ENCODE data around the gene ADK.
A peak's percentile ranks its signal among the peaks of the same experiment; 100 is the strongest.
"Not testable (repeated sequence)": the region's sequence is repeated elsewhere in the genome, so short reads cannot be mapped to it uniquely, and the experiment has no call there.

Gene ADK

DNA sequence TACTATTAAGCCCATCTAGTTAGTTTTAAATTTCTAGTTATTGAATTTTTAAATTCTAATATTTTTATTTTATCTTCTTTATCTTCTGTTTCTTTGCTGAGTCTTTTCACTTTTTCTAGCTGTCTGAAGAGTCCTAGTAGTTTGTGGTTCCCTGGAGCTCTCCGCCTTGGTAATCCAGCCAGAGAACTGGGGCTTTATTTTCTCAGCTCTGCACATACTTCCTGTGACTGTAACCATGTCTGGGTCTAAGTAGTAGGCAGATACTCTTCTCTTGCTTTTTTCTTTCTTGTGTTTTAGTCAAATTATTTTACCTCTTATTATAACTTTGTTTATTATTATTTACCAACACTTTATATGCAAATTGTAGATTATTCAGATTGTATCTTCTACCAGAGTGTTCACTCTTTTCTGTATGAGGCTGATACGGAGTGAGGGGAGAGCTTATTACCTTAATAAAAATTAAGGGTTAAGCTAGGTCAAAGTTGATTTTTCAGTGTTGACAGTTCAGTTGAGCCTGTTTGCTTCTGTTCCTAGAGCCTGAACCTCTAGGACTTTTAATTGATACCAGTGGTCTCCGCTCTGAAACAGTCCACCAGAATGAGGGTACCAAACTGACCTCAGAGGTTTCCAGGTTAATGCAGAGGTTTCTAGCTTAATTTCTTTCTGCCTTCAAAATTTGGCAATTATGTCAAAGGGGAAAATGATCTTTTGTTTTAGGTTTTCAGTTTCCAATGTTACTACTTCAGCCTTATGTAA lies 155.4 kb downstream of the ADK start:
- FAIRE-seq, result no peak

DNA sequence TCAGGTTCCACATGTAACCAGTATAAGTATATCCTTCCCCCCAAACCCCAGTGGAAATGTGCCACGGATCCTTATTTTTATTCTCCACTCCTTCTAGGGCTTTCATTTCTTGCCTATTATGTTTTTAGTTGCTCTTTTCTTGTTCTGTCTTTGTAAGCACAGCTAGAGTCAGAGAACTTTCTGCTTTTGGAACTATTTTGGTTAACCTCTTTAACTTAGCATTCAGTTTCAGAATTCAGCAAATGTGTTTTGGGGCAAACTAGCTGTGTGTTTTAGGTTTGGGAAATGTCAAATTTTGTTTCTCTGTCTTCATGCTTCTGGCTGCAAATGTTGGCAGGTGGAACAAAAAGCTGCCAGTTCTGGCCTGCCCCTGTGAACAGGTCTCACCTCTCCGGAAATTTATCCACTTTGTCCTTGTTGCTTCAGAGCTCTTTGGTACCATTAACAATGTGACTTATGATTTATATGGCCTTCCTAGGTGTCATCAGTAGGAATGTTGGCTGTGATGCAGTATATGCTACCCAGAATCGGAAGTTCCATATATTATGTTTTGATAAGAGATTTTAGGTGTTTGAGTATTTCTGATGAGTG lies 156.1 kb downstream of the ADK start:
- no peak for FAIRE-seq

DNA sequence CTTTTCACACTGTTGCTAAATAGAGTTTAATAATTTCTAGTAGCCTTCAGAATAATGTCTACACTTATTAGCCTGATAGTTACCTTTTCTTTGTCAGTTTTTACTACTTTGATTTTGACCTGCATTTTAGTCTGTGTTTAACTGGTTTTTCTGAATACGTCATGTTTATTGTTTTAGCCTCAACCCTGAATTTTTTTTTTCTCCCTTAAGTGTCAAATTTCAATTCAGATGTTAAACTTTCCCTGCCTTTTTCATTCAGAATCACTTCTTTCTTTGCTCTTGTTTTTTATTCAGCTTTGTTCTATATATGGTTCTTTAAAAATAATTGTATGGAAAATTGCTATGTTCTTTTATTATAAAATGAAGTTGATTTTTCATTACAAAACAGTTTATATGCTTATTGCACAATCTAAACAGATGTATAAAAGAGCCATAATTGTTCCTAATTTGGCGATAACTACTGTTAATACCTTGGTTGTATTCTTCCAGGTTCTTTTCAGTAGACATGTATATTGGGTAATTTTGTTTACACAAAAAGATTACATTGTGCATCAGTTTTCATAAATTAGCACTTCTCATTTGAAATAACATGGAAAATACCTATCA lies 159.7 kb downstream of the ADK start:
- FAIRE-seq, result peak; percentile 70

DNA sequence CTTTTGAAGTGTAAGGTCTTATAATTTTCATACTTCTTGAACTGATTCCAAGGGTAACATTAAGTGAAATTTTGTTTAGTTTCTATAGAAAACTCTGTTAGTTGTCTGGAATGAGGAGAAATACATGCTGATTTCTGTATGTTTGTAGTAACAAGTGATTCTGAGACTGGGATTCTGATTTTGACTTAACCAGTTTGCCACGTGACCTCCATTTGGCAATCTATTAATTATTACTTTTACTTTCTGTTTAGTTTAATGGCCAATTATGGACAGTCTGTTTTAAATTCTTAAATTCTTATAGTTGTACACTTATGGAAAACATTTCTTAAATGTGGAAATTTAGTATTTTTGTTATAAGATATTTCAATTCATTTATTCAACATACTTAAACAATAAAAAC lies 163.1 kb downstream of the ADK start:
- FAIRE-seq, result no peak

DNA sequence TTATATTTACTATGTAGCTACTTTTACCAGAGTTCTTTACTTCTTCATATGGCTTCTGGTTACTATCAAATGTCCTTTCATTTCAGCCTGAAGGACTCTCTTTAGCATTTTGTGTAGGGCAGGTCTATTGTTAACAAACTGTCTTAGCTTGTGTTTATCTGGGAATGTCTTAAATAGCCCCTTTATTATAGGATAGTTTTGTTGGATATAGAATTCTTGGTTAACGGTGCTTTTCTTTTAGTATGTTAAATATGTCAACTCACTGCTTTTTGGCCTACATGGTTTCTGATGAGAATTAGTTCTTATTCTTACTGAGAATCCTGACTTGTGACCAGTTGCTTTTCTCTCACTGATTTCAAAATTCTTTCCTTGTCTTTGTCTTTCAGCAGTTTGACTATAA lies 169.0 kb downstream of the ADK start:
- FAIRE-seq, result no peak

DNA sequence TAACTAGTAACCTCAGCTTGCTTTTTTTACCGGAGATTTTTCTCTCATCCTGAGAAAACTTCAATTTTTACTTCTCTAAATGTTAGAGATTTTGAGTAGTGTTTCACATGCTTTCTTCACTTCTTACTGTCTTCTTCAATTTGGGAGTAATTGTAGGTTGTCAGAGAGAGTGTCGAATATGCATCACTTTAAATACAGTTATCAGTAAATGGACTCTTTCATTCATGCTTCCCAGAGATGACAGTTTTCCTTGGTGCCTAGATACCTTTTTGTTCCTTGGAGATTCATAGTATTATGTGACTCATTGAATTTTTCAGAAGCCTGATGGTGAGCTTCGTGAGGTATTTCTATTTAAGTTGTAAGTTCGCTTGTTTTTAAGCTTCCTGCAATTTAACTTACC lies 169.7 kb downstream of the ADK start:
- no peak for FAIRE-seq

DNA sequence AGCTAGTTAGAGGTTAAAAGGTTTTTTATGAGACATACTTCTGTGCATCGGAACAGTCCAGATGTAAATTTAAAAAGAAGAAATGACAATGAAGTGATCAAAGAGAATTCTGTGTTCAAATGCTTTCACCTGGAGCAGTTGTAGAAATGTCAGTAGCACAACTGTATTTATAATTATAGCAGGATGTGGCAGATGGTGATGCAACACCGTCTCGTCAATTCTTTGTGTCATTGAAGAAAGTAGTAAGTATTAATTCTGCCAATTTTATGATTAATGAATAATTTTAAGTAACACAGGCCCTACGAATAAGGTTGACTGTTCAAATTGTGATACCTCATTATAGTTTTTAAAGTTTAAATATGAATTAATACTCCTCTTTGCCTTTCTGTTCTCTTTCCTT lies 171.1 kb downstream of the ADK start:
- FAIRE-seq, result no peak

DNA sequence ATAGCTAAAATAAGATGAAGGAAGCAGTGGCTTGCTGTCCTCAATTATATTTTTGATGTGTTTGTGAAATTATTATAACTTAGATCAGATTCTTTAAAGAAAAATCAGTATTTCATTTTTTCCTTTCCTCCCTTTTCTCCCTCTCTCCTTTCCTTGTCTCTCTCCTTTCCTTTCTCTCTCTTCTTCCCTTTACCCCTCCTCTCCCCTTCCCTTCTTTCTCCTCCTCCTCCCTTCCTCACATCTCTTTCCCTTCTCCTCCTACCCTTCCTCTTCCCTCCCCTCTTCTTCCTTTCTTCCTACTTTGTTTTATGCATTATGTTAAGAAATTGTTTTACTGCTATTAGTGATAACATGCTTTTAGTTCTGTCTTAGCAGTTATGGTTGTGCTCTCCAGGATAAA lies 171.5 kb downstream of the ADK start:
- no peak for FAIRE-seq

DNA sequence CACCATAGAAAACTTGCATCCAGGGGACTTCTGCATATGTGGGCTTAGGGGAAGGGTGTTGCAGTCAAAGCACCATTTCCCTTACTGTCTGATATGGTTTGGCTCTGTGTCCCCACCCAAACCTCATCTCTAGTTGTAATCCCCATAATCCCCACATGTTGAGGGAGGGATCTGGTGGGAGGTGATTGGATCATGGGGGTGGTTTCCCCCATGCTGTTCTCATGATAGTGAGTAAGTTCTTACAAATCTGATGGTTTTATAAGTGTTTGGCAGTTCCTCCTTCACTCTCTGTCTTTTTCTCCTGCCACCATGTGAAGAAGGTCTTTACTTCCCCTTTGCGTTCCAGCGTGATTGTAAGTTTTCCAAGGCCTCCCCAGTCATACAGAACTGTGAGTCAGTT lies 177.4 kb downstream of the ADK start:
- no peak for FAIRE-seq

DNA sequence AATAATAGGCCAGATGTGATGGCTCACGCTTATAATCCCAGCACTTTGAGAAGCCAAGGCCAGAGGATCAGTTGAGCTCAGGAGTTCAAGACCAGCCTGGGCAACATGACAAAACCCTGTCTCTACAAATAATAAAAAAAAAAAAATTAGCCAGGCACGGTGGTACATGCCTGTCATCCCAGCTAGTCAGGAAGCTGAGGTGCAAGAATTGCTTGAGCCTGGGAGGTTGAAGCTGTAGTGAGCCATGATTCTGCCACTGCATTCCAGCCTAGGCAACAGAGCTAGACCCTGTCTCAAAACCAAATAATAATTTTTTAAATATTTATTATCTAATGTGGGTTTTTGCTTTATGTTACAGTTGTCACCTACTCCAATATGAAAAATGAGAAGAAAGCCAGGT lies 178.9 kb downstream of the ADK start:
- FAIRE-seq, result no peak

DNA sequence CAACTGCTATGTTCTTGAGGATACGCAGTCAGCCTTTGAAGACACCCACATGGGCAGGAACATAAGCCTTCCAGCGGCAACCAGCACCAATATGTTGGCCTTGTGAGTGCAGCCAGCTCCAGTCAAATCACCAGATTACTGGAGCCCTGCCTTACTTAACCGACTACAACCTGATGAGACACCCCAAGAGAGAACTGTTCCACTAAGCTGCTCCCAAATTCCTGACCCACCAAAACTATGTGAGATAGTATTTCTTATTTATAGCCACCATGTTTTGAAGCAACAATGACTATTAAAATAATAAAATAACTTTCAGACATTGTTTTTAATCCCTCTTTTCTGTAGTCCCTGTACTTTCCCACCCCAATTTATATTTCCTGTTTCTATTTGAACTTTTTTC lies 179.6 kb downstream of the ADK start:
- FAIRE-seq, result no peak

DNA sequence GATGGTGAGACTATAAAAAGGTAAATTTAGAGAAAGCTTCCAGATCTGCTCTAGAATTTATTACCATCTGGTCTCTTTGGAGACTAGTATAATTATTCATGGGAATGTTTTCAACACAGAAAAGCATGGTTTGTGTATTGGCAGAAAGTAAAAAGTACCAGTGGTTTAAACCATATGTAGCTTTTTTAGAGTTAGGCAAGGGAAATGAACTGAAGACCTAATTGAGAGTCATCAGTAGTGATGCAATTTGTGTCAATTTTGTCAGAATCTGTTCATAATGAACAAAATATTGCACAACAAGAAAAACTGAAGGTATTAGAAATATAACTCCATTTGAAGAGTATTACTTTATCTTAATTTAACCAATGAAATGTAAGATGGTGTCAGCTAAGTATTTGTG lies 181.4 kb downstream of the ADK start:
- no peak for FAIRE-seq

DNA sequence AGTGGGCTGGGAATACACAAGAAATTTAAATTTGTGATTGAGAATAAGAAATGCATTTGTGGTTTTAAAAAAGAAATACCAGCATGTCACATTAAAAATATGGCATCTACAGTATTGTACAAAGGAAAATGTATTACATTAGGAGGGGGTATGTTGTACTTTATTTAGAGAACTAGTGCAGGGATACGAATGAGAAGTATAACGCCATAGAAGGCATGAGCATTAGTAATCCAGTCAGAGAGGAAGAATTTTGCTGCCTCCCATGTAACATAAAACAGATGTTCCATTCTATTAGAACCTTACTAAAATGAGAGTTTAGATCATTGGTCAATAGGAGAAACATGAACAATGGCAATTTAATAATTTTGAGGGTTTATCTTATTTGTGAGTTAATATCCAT lies 182.2 kb downstream of the ADK start:
- no peak for FAIRE-seq

DNA sequence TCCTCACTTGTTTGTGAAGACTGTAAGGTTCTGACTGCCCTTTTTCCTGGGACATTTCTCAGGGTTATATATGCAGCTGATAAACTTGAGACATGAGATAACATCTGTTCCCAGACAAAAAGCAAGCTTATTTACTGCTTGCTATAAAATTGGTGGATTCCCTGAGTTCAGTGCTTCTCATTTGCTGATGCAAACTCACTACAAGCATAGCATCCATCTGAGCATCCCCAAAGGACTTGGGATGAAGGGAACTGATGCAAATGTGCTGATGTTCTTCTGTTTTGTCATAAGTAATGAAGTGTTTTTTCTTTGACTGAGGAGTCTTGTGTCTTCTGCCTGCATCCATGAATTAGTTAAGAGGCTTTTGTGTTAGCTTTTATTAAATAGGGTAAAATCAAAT lies 183.2 kb downstream of the ADK start:
- FAIRE-seq, result no peak

DNA sequence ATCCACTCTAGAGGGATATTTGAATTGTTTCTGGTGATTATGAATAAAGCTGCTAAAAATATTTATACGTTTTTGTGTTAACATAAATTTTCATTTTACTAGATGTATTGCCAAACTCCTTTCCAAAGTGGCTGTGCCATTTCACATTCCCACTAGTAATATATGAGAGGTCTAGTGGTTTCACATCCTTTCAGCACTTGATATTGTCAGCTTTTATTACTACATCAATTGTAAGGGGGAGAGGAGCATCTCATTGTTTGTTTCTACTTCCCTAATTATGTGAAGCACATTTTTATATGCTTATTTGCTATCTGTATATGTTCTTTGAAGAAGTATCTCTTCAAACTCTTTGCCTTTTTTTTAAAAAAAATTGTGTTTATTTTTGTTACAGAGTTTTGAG lies 184.5 kb downstream of the ADK start:
- FAIRE-seq, result no peak

DNA sequence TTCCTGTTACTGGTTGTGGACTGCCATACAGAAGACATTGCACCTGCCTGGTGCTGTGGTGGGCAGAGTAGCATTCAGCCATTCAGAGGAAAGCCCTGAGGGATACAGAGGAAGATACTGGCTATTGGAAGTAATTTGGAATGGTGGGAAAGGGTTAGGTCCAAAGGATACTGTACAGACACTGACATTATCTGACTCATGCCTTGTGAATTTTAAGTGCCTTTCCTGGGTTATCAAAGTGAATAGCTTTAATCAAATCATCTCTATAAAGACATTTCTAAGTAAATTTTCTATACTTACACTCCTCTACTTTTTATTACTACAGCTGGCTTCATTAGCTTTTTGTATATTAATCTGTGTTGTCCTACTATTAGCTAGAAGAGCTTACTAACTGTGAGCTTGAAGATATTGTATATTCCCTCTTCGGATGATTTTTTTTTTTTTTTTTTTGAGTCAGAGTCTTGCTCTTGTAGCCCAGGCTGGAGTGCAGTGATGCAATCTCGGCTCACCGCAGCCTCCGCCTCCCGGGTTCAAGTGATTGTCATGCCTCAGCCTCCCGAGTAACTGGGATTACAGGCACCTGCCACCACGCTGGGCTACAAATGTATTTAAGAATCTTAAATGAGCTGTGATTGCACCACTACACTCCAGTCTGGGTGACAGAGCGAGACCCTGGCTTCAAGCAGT lies 186.5 kb downstream of the ADK start:
- FAIRE-seq, result no peak

DNA sequence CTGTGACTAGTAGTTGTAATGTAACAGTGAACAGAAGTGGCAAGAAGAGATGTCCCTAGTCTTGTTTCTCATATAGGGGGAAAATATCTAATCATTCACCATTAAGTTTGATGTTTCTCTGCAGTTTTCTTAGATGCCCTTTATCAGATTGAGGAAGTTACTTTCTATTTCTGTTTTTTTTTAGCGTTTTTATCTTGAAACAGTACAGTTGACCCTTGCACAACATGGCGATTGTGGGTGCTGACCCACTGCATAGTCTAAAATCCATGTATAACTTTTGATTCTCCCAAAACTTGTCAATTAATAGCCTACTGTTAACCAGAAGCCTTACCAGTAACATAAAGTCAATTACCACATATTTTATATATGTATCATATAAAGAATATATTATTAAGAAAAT lies 192.0 kb downstream of the ADK start:
- no peak for FAIRE-seq

DNA sequence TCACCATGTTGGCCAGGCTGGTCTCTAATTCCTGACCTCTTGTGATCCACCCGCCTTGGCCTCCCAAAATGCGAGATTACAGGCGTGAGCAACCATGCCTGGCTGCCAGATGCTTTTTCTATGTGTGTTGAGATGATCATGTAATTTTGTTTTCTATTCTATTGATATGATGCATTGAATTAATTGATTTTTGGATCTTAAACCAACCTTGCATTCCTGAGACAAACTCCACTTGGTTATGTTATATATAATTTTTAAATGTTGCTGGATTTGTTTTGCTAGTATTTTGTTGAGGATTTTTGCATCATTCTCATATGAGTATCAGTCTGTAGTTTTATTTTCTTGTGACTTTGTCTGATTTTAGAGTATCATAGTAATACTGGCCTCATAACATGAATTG lies 192.8 kb downstream of the ADK start:
- no peak for FAIRE-seq

DNA sequence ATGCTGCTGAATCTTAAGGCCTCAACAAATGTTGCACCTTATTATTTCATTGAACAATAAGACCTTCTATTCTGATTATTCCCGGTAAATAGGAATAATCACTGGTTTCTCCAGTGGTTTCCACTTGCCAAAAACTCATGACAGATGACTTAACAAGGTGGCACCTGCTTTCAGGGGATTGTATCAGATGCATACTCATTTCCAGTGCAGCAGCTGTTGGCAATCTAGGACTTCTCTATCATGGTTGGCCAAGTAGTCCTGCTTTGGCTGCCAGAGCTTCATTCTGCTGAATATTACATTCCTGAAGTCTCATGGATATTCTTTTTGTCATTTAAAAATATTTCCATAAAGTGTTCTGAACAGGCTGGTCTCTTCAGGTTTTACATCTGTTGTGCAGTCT lies 193.3 kb downstream of the ADK start:
- FAIRE-seq, result no peak

DNA sequence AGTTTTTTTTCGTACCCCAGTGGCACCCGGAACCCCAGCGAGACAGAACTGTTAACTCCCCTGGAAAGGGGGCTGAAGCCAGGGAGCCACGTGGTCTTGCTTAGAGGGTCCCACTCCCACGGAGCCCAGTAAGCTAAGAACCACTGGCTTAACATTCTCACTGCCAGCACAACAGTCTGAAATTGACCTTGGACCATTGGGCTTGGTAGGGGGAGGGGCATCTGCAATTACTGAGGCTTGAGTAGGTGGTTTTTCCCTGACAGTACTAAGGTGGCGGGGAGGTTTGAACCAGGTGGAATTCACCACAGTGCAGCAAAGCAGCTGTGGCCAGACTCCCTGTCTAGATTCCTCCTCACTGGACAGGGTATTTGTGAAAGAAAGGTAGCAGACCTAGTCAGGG lies 196.5 kb downstream of the ADK start:
- FAIRE-seq, result no peak

DNA sequence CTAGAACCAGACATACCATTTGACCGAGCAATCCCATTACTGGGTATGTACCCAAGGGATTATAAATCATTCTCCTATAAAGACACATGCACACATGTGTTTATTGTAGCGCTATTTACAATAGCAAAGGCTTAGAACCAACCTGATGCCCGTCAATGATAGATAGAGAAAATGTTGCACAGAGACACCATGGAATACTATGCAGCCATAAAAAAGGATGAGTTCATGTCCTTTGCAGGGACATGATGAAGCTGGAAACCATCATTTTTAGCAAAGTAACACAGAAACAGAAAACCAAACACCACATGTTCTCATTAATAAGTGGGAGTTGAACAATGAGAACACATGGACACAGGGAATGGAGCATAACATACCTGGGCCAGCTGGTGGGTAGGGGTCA lies 202.0 kb downstream of the ADK start:
- not testable (repeated sequence) for FAIRE-seq

DNA sequence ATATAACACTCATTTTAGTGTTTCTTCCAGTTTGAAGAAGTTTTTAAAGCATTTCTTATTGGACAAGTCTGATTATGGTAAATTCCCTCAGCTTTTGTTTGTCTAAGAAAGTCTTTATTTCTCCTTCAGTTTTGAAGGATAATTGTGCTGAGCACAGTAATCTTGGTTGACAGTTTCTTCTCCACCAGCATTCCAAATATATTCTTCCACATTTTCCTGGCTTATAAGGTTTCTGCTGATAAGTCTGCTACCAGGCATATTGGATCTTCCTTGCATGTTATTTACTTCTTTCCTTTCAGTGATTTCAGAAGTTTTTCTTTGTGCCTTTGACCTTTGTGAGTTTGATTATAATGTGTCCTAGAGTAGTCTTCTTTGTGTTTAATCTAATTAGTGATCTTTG lies 210.7 kb downstream of the ADK start:
- FAIRE-seq, result no peak

DNA sequence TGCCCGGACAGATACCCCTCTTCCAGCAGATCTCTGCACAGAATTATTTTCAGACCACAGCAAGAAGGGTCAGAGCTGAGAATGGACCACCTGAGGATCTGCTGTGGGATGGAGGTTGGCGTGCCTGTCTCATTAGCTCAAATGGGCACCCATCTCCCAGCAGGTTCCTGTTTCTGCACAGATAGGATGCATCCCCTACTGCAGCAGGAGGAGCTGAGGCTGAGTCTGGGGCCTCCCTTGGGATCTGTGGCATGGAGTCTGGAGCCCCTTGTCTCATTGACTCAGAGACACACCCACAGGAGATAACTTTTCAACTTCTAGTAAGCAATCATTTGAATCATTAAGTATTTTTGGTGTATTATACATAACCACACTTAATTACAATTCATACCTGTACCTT lies 212.7 kb downstream of the ADK start:
- FAIRE-seq, result no peak

DNA sequence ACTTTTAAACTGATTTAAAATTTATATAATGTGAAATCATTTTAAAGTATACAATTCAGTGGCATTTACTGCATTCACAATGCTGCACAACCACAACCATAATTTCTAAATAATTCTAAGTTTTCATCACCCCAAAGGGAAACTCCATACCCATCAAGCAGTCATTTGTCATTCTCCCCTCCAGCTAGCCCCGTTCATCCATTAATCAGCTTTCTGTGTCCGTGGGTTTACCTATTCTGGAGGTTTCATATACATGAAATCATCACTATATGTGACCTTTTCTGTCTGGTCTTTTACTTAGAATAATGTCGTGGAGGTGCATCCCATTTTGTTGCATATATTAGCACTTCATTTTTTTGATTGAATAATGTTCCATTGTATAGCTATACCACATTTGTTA lies 214.1 kb downstream of the ADK start:
- FAIRE-seq, result no peak

Data from G401.6 (cell line).